Measurements from ENCODE around the gene TNFAIP8L3. TPM values are rescaled to one million over a fixed set of nuclear protein-coding genes. Genes with fewer than 3 reads are reported as not detected.
A peak's percentile ranks its signal among the peaks of the same experiment; 100 is the strongest.
"Not testable (repeated sequence)": the region's sequence is repeated elsewhere in the genome, so short reads cannot be mapped to it uniquely, and the experiment has no call there.

TNFAIP8L3 gene
- 1.1 TPM for total RNA-seq

DNA sequence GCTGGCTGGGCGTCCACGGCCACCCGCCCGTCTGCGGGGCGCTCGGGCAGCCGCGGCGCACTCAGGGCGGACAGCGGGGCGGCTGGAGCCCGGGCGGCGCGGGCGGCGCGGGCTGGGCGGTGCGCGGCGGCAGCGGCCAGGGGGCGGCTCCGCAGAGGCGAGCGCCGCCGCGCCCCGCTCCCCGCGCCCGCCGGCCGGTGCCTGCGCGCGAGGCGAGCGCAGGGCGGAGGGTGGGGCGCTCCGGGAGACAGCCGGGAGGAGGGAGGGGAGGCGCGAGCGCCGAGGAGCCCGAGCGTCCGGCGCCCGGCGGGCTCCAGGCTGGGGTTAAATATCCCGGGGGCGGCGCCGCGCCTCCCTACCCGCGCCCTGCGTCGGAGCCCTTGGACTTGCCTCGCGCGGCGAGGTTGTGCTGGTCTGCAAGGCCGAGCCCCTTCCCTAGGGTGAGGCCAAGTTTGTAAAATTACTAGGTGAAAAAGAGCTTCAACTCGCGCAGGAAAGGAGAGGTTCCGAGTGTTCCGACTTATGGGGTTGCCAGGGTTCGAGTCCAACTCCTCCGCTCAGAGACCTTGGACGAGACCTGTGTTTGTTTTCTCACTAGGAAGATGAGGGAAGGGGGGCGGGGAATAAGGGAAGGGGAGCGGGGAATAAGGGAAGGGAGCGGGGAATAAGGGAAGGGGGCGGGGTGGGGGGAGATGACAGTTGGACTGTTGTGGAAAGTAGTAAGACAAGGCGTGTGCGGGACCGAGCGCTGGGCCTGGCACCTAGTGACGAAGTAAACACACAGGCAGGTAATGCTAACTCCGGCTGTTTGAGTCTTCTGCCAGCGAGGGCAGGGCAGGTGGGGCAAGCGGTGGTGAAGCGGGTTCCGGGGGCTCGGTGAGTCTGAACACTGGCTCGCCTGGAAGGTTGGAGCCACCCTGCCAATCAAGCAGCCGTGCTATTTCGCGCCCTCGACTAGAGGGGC is at the start of gene TNFAIP8L3:
Gene TNFAIP8L3 (minus strand): TSS at position 301 of the 964 bp plus-strand sequence. CDS start 311 bp downstream, outside the sequence.
- peak; percentile 46 for DNase-seq (ENCODE audit: low spot score)

DNA sequence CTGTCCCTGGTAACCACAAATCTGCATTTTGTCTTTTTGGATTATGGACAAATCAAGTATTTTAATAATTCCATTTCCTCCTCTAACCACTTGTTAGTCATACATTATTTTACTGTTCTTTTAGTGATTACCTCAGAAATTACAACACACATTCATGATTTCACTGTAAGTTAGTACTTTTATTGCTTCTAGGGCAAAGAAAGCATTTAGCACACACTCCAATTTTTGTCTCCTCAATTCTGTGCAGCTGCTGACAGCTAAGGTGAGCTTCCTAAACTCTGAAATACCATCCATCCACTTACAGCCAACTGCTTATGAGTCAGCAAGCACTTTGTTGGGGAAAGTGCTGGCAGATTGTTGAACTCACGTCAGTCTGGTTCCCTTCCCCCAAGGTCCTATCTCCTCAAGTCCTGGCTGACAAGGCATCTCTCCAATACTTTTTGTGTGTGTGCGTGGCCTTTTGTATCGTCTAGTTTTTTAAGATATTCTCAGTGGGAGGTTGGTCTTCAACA is 49.4 kb upstream of the TNFAIP8L3 start:
- DNase-seq (ENCODE audit: low spot score) (no peak), ATAC-seq (no peak)

More for the DNA sequence above, at the start of gene TNFAIP8L3:
- ATAC-seq: peak; percentile 74

DNA sequence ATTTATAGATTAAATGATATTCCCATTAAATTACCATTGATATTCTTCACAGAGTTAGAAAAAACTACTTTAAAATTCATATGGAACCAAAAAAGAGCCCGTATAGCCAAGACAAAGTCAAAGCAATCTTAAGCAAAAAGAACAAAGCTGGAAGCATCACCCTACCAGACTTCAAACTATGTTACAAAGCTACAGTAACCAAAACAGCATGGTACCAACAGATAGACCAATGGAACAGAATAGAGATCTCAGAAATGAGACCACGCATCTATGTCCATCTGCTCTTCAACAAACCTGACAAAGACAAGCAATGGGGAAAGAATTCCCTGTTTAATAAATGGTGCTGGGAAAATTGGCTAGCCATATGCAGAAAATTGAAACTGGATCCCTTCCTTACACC is 45.6 kb upstream of the TNFAIP8L3 start:
- not testable (repeated sequence) for DNase-seq (ENCODE audit: low spot score); ATAC-seq

DNA sequence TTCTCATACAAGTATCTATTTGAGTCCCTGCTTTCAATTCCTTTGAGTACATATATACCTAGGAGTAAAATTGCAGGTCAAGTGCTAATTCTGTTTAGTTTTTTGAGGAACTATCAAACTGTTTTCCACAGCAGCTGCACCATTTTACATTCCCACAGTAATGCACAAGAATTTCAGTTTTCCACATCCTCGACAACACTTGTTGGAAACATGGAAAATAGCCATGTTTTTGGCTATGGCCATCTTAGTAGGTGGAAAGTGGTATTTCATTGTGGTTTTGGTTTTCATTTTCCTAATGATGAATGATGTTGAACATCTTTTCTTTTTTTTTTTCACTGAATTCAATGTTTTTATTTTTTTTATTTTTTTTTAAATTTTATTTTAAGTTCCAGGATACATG is 44.4 kb upstream of the TNFAIP8L3 start:
- ATAC-seq (no peak), DNase-seq (ENCODE audit: low spot score) (no peak)

DNA sequence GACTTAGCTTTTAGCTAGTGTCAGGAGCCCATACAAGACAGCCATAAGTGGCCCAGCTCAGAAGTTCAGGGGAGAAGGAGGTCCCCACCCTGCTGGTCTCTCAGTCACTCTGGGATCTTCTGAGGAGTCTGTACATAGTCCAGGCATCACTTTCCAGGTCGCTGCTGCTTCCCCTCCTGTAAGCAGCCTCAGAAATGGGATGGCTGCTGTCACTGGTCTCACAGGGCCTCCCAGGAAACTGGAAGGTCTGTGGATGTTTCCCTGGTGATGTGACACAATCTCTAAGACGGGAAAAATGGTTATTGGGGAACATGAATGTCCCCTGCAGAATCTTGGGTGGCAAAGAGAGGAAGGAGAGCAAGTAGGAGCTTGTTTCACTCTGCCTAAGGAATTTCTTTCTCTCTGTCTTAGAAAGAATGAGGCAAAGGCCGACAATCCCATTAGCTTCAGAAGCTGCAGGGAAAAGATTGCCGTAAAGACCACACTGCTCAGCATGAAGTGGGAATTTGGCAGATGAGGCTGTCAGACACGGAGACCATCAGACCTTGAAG is 43.2 kb upstream of the TNFAIP8L3 start:
- no peak for ATAC-seq
- DNase-seq (ENCODE audit: low spot score): no peak

DNA sequence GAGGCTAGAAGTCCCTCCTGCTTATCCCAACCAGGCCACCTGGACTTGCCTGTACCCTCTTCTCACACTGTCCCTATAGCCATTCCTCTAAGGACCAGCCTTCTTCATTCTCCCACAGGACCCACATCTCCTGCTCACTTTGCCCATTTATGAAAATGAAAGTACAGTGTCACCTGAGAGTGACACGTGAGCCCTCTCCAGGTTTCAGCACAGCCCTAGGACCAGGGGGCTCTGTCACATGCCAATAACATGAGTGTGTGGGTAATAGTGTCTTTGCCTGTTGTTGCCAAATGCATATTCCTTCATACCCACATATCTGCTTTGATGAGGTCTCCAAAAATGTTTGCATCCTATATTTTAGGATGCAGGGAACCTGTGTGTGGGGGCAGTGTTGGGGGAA is 42.3 kb upstream of the TNFAIP8L3 start:
- no peak for ATAC-seq

DNA sequence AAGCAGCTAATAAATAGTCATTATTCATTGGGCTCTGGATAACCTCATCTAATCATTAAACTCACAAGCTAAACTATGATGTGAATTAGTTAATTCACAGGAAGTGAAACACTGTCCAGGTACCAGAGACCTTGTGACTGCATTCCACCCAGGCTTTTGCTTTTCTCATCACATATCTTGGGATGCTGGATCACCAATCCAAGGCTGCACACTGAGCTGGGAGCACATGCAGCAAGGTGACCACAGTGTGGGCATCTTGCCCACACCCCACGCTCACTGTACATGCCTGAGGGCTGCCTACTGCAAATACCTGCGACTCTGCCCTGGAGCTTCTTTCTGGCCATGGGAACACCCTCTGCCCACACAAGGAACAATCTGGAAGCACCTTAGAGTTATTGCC is 40.6 kb upstream of the TNFAIP8L3 start:
- DNase-seq (ENCODE audit: low spot score) (no peak), ATAC-seq (no peak)

More for the DNA sequence above, 42.3 kb upstream of the TNFAIP8L3 start:
- no peak for DNase-seq (ENCODE audit: low spot score)

DNA sequence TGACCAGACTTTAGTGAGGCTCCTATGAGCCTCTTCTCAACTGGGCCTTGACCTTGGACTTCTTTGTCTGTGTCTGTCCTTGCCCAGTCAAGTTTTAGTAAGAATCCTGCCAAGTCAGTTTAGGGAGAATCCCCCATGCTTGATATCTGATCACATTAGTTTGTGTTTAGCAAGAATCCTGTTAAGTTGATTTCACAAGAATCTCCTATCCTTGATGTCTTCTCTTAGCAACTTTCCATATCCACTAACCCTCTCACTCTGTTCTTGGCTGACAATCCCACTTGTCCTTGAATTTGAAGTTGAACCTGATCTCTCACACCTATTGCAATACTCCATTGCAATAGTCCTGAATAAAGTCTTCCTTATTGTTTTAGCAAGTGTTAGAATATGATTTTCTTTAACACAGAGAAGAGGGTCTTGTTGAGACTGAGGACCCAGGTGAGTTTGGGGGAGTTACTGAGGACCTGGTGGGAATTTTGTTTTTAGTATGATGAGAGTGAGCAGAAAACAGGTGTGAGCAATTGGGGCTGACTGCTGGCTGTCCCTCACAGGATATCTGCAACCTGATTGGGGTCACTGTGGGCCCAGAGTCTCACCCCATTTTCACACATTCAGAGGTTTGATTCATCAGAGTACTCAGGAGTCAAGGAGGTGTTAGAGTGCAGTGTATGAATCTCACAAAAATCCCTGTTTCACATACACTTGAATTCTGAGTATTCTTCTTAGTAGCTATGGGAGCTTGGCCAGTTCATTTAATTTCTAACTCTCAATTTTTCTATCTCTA is 39.9 kb upstream of the TNFAIP8L3 start:
- no peak for DNase-seq (ENCODE audit: low spot score)
- no peak for ATAC-seq

DNA sequence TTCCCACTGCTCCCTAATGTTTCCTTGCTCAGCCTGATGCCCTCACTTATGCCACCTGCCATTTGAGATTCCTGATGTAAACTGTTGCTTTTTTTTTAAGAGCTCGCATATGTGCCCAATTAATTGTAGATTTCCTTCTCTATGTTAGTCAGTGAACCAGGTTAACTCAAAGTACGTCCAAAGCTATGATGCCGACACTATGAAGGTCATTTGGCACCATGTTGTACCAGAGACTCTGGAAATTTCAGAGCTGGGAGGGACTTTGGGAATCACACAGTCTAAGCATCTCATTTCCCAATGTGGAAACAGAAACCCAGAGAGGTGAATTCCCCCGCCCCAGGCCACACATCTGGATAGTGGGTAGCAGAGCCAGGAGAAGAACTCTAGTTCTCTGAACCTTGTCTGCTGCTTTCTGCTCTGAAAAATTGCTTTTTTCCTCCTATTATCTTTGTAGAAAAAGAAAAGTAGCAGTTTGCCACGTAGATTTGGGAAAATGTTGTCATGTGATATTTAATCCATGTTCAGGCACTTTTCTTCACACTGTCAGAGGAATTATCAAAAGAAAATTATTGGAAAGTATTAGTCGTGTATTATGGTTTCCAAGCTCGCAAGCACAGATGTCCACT is 38.5 kb upstream of the TNFAIP8L3 start:
- ATAC-seq (no peak), DNase-seq (ENCODE audit: low spot score) (no peak)

DNA sequence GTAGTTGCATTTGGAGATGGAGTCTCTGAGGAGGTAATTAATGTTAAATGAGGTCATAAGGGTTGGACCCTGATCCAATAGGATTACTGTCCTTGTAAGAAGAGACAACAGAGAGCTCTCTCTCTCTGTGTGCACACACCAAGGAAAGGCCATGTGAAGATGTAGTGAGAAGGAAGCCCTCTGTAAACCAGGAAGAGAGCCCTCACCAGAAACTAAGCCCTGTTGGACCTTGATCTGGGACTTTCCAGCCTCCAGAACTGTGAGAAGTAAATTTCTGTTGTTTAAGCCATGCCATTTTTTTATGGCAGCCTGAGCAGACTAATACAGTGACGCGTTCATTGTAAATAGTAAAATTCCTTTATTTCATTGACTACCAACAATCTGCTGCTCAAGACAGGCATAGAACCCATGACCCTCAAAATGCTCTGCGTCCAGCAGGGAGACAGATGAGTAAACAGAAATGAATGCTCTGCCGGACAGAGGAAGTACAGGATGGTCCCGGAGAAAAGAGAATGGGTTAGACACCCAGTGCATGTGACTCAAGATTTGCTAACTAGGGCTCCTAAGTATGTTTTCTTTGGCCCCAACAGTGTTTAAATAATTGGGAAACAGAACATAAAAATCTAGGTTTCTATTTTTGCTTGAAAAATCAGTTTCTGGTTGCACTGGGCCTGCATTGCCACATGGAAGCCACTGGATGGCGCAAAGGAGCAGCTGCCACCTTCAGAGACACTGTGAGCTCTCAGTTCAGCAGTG is 37.9 kb upstream of the TNFAIP8L3 start:
- no peak for DNase-seq (ENCODE audit: low spot score)
- ATAC-seq: peak; percentile 73

DNA sequence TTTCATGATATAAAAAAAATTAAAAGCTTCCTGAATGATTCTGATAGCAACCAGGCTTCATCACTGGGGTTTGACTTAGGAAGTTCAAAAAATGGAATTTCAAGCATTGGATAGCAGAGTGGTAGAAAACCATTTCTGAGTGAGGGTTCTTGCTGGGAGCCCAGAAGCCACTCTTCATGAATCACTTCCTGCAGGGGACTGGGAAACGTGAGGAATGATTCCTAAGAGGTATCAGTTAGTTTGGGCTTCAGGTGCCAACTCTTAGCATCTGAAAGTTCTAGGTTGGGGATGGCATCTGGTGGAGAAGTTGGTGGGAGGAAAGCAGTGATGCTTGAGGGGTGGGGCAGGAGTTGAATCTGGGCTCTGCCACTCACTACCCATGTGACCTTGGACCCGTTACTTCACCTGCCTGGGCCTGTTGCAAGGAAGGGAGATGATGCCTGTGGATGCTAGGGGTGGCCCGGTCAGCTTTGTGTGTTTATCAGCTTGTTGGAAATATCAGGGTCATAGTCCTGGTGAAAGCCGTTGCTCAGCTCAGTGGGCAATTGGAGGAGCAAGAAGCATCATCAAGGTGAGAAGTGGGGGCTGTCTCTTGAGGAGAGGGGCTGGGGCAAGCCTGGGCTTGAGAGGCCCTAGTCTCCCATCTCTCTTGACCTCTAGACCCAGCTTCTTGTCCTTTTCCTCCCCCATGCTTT is 37.0 kb upstream of the TNFAIP8L3 start:
- ATAC-seq (no peak), DNase-seq (ENCODE audit: low spot score) (no peak)

DNA sequence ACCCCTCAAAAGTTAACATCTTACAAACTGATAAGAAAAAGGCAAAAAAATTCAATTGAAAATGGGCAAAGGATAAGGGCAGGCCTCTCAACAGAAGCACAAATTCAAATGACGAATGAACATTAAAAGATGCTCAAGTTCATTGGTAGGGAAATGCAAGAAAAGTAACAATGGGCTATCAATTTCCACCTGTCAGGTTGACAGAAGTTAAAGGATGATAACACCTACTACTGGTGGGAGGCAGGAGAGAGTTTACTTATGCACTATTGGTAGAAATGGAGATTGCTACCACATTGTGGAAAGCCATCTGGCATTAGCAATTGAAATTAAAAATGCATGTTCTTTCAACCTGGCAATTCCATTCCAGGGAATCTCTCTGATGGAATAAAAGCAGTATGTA is 35.6 kb upstream of the TNFAIP8L3 start:
- no peak for ATAC-seq
- no peak for DNase-seq (ENCODE audit: low spot score)

DNA sequence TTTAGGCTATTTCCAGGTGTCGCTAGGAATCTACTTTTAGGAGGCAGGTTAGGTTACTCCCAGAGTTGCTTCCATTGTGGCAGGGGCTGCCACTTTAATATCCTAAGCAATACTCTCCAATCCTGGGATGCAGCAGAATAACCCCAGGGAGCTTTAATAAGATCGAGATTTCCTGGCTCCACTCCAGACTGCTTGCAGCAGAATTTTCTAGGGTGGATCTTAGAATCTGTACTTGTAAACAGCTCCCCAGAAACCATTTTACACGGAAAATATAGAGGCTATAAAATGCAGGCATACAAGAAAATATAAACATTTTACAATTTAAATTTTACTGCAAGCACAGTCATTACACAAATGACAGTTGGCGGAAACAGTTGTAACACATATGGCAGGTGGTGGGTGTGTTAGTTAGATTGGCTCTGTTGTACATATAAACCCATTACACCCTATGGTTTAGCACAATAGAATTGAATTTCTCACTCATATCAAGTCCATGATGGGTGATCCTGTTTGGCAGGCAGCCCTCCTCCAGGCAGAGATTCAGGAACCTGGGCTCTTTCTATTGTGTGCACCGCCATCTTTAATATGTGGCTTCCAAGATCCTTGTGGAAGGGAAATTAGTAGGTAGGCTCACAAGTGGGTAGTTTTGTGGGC is 35.0 kb upstream of the TNFAIP8L3 start:
- no peak for ATAC-seq
- DNase-seq (ENCODE audit: low spot score): no peak

DNA sequence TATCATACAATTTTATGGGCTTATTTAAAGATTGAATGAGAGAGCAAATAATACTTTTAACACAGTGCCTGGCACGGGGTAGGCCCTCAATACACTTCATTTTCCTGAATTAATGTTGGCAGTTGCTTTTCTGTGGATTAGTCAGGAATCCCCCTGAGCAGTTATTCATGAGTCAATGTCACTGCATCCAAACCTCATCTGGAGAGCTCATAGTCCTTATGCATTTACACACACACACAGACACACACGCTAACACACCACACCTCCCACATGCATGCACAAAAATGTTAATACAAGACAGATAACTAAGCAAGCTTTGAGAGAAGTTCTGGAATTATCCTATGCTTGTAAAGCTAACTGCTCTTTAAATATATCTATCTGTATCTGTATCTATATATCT is 34.0 kb upstream of the TNFAIP8L3 start:
- DNase-seq (ENCODE audit: low spot score): no peak
- ATAC-seq: no peak

DNA sequence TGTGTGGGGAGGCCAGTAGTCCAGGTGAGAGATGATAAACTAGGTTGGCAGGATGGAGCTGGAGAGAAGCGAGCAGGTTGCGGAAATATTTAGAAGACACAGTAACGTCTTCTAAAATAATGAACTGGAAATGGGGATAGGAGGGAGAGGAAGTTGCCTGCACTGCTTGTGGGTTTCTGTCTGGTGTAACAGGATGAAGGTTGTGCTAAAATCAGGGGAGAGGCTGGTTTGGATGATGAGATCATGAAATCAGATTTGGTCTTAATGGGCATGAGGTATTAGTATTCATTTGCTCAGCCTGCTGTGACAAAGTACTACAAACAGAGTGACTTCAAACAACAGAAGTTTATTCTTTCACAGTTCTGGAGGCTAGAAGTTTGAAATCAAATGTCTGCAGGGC is 32.1 kb upstream of the TNFAIP8L3 start:
- DNase-seq (ENCODE audit: low spot score) (no peak), ATAC-seq (no peak)

DNA sequence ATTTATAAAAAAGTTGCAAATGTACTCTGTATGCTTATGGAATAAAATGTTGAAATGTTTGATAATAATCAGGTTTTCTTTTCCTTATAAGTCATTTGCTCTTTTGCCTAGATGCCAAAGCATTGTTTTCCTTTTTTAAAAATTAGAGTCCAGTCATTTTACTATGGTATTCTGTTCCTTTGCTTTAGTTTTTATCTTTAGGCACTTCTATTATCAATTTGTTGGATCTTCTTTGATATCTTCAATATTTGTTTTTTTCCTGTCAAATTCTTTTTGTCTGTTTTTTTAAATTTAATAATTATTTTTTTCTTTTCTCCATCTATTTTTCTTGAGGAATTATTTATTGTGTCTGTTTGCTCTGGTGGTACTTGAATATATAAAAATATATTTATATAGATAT is 28.3 kb upstream of the TNFAIP8L3 start:
- ATAC-seq: not testable (repeated sequence)

DNA sequence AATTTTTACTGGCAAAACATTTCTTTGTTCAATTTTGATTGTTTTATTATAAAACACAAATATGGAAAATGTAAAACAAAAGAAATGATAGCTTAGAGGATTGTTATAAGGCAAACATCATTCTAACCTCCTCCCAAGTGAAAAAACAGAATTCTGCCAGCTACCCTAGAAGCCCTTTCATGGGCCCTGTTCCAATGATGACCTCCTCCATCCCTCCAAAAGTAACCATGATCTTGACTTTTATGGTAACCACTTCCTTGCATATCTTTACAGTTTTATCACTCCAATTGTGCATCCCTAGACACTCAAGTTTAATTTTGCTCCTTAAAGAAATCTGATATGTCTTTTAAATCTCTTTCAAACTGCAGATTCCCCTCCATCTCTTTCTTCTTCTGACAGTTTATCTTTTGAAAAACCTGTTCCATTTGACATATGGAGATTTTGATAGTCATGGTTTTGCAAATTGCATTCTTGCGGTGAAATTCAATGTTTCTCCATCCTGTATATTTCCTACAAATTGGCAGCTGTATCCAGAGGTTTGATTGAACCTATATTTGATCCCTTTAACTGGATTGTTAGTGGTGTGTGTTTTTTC is 27.0 kb upstream of the TNFAIP8L3 start:
- ATAC-seq: no peak
- DNase-seq (ENCODE audit: low spot score): no peak

More for the DNA sequence above, 28.3 kb upstream of the TNFAIP8L3 start:
- DNase-seq (ENCODE audit: low spot score): not testable (repeated sequence)

DNA sequence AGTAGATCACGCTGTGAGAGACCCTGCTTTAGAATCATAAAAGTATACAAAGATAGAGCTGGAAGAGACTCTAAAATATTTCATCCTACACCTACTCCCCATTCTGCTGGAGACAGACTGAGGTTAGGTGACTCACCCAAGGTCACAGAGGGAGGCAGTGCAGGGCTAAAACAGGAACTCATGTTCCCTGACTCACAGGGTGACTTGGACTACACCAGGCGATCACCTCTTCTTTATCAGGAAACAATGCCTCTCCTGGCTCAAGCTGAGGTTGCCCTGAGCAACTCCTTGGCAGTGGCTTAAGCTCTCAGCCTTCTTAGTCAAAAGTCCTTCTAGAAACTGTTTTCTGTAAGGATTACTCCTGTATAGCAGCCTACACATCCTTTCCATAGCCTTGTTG is 26.4 kb upstream of the TNFAIP8L3 start:
- no peak for ATAC-seq
- no peak for DNase-seq (ENCODE audit: low spot score)

Measured in left lobe of liver (tissue), 2 donors.